ENCODE results near the gene GM2A.
"Not testable (repeated sequence)": the region's sequence is repeated elsewhere in the genome, so short reads cannot be mapped to it uniquely, and the experiment has no call there.

Gene GM2A

DNA sequence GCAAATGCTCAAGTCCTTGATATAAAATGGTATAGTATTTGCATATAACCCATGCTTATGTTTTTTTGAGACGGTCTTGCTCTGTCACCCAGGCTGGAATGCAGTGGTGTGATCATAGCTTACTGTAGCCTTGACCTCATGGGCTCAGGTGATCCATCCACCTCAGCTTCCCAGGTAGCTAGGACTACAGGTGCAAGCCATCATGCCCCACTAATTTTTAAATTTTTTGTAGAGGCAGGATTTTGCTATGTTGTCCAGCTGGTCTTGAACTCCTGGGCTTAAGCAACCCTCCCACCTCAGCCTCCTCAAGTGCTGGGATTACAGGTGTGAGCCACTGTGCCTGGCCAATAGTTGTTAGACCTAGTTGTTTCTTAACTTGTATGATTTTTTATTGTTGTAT is 33.3 kb downstream of the GM2A start:
- DNase-seq (ENCODE audit: low read depth in 2 of 2): no peak

DNA sequence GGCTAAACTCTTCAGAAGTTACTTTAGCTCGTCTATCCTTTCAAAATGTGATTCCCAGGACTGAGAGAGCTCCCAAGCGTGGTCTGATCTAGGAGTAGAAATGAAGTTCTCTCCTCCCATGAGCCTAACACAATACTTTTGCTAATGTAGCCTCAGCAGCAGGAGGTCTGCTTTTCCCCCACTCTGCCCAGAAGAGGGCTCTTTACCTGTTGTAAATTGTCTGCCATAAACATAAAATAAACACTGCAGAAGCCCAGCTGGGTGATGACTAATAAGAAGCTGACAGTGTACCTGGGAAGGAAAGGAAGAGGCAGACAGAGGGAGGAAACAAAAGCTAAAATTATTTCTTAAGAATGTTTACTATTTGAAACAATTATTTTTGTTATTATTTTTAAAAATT is 35.2 kb downstream of the GM2A start:
- DNase-seq (ENCODE audit: low read depth in 2 of 2): no peak

DNA sequence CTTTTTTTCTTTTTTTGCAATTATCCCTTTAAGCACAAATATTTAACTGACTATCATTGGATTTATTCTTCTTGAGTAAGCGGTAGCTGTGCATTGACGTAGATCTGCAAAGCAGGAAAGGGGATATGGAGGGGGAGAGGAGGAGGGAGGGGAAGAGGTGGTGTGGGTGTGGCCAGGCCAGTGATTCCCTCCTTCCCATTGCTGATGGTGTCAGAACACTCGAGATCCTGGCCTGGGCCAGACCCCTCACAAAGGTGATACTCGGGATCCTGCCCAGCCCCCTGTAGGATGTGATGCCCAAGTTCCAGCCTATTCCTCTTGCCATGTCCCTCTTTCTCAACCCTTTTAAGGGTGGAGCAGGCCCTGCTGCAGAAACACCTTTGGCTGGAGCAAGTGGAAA is 40.6 kb downstream of the GM2A start:
- no peak for DNase-seq (ENCODE audit: low read depth in 2 of 2)

DNA sequence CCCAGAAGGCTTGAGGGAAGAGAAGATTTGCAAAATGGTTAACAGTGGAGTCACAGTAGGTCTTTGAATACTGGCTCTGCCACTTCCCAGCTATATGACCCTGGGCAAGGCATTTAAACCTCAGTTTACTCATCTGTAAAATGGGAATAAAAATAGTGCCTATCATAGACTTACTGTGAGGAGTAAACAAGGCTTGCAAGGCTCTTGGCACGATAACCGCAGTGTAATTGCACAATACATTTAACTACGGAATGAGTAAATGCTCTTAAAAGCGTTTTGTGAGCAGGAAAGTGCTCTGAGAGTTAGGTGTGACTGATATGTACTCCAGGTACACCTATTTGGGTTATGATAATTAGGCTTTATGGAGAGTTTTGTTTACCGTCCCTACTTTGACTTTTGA is 42.2 kb downstream of the GM2A start:
- no peak for DNase-seq (ENCODE audit: low read depth in 2 of 2)

DNA sequence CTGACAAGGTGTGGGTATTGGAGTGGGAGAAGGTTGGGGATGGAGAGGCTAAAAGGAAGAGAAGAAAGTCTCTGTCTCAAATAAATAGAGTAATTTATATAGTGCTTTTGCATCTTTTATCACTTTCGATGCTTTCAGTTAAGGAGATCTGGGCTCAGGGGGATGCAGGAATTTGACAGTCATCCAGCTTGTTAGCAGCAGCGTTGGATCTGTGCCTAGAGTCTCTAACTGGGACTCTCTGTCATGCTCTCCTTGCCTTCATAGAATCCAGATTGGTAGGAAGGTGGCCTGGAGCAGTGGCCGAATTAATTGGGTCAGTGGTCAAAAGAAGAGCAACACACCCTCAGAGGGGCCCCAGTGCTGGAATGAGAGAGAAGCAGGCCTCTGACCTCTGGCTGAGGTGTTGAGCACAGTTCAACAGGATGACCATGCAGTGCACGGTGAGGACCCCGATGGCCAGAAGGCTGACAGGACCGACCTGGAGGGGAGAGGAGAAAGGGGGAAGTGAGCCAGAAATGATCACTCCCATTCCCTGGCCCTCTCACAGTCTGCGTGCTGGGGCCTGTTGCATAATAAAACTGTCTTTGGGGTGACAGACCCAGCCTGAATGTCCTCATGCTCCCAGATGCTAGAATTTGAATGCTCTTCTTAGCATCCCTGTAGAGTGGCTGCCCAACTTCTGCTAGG is 42.9 kb downstream of the GM2A start:
- no peak for DNase-seq (ENCODE audit: low read depth in 2 of 2)

DNA sequence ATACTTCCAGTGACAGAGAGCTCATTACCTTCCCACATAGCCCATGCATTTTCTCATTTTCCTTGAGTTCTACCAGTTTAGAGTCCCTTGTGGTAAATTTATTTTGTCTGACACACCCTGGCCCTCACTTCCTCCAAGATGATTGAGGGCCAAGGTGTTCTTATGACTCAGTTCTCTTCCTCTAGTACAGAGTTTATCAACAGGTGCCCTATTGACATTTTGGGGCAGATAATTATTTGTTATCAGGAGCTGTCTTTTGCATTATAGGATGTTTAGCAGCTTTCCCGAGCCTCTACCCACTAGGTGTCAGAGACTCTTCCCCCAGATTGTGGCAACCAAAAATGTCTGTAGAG is 43.5 kb downstream of the GM2A start:
- no peak for DNase-seq (ENCODE audit: low read depth in 2 of 2)

DNA sequence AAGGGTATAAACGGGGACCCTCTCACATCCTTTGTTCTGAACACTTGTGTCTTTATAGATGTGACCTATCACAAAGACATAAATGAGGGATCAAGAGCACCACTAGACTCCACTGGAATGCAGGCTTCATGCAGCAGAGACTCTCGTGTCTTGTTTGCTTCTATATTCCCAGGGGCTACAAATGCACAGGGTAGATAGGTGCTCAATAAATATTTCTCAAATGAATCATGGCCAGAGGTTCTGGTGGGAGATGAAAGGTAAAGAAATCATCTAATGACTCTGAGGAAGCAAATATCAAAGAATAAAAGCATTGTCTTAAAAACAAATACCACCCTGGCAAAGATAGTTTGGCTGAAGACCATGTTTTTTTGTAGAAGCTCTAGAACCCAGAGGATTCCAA is 44.0 kb downstream of the GM2A start:
- no peak for DNase-seq (ENCODE audit: low read depth in 2 of 2)

DNA sequence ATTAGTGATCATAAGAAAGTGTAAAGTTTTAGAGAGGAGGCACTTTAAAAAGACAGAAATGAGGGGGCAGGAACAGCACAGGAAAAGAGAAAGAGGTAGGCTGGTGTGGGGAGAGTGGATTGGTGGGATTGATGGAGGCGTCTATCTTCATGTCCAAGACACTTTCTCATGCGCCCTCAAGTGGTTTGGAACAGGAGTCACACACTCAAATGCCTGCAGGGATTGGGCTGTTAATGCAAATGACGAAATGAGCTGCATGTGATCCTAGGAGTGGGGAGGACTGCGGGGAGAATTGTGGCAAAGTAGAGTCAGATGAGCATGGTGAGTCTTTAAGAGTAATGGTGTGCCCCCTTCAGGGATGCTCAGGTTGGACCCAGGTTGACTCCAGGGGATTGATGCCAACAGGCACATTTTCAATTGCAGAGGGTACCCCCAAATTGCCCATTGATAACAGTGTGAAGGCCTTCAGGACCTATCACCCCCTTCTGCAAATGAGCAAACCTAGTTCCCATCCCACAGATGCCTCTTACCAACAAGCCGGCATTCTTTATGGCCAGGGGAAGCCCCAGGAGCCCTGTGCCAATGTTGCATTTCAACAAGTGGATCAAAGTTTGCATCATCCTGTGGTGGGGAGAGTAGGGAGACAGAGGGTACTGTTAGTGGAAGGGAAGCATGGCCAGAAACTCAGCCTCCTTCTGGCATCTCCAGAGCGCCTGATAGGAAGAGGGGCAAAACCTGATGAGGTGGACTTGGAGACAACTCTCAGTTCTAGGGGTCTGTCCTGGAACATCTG is 45.3 kb downstream of the GM2A start:
- DNase-seq (ENCODE audit: low read depth in 2 of 2): no peak

DNA sequence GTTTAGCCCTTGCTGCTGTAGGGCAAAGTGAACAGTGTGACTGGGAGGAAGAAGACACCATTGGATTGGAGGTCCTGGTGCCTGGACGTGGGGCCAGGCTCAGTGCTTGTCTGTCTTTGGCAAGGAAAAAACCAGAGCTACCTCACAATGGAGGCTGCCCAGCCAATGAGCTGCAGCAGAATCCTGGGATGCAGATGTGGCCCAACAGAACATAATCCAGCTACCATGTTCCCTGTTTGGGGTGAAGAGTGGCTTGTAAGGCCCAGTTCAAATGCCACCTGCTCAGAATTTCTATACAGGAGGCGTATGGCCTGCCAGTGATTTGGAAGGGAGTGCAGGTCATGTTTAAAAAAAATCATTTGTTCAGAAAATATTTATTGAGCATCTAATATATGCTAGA is 50.7 kb downstream of the GM2A start, which contains the start of gene SLC36A3:
SLC36A3 (minus strand) TSS at position 101 of the 400 bp plus-strand sequence. CDS start 412 bp downstream, outside the sequence.
- no peak for DNase-seq (ENCODE audit: low read depth in 2 of 2)

DNA sequence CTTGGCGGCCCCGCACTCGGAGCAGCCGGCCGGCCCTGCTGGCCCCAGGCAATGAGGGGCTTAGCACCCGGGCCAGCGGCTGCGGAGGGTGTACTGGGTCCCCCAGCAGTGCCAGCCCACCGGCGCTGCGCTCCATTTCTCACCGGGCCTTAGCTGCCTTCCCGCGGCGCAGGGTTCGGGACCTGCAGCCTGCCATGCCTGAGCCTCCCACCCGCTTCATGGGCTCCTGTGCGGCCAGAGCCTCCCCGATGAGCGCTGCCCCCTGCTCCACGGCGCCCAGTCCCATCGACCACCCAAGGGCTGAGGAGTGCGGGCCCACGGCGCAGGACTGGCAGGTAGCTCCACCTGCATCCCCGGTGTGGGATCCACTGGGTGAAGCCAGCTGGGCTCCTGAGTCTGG is 56.3 kb downstream of the GM2A start:
- DNase-seq (ENCODE audit: low read depth in 2 of 2): not testable (repeated sequence)

DNA sequence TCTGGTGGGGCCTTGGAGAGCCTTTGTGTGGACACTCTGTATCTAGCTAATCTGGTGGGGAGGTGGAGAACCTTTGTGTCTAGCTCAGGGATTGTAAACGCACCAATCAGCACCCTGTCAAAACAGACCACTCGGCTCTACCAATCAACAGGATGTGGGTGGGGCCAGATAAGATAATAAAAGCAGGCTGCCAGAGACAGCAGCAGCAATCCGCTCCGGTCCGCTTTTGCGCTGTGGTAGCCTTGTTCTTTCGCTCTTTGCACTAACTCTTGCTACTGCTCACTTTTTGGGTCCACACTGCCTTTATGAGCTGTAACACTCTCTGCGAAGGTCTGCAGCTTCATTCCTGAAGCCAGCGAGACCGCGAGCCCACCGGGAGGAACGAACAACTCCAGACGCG is 56.8 kb downstream of the GM2A start:
- DNase-seq (ENCODE audit: low read depth in 2 of 2): not testable (repeated sequence)

DNA sequence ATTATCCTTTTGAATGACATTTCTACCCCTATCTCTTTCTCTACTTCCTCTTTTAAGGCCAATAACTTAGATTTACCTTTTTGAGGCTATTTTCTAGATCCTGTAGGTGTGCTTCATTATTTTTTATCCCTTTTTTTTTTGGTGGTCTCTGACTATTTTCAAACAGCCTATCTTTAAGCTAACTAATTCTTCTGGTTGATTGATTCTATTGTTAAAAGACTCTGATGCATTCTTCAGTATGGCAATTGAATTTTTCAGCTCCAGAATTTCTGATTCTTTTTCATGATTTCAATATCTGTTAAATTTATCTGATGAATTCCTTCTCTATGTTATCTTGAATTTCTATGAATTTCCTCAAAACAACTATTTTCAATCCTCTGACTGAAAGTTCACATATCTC is 57.9 kb downstream of the GM2A start:
- DNase-seq (ENCODE audit: low read depth in 2 of 2): no peak

DNA sequence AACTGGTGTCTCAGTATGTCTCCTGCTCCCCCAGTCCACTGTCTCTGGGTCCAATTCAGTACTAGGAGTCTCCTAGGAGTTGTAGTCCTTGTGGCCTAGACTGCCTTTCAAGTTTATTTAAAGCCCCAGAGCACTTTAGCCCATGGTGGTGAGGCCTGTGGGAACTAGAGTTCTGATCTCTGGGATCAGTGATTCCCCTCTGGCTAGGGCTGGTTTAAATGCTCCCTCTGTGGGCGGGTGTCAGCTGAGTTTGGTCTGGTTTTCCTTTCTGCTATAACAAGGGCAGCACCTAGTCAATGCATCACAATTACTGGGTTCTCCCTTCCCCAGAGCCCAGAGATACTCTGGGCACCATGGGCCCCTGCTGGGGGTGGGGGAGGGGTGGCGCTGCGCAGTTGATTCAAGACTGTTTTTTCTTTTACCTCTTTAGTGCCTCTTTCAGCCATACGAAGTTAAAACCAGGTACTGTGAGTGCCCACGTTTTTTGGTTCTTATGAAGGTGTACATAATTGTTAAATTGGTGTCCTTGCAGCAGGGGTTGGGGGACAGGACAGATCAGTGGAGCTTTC is 59.9 kb downstream of the GM2A start:
- DNase-seq (ENCODE audit: low read depth in 2 of 2): no peak

DNA sequence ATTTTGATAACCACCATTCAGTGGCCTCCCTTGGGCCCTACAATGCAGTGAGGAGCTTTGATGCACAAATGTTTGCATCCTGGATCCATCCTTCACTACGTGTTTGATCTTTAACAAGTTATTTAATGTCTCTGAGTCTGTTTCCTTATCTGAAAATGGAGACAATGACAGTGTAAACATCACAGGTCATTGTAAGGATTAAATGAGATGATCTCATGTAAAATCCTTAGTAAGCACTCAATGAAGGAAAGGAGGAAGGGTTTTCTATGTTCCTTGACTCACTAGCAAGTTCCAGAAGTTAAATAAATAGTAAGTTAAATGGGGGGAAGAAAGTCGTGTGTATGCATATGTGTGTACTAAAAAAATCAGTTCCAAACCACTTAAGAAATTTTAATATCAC is 60.4 kb downstream of the GM2A start:
- DNase-seq (ENCODE audit: low read depth in 2 of 2): no peak

DNA sequence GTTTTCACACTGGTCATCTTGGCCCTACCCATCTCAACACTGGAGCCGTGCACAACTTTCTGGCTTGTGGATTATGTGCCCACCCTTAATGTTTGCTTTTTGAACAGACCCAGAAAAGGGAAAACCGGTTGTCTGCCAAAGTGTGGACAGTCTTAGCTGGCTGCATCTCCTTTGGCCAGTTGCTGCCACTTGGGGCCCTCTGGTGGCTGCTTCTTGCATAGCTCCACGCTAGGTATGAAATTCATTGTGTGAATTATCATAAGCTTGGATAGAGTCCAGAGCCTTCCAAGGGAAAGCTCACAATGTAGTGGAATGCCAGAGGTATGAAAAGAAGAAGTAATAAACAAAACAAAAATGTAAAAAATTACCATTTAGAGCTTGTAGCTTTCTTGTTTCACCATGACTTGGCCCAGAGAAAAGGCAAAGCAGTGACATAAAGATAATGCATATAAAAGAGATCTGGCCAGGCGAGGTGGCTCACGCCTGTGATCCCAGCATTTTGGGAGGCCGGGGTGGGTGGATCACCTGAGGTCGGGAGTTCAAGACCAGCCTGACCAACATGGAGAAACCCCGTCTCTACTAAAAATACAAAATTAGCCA is 63.1 kb downstream of the GM2A start:
- DNase-seq (ENCODE audit: low read depth in 2 of 2): peak; percentile 17 to 26

DNA sequence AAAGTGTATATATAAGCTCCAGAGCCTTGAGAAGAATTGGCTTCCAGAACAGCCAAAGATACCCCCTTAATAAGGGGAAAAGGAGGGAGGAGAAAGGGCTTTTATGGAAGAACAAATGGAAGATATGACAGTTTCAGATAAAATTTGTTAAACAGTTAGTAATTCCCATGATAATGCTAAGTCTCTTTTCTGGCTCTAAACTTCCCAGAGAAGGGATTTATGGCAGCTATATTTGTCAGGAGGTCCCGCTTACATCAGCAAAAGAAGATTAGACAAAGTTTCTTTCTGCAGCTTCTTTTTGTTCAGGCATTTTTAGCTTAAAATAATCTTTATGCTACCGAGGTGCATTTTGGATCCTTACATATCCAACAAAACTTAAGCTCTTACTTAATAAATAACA is 64.9 kb downstream of the GM2A start:
- no peak for DNase-seq (ENCODE audit: low read depth in 2 of 2)

DNA sequence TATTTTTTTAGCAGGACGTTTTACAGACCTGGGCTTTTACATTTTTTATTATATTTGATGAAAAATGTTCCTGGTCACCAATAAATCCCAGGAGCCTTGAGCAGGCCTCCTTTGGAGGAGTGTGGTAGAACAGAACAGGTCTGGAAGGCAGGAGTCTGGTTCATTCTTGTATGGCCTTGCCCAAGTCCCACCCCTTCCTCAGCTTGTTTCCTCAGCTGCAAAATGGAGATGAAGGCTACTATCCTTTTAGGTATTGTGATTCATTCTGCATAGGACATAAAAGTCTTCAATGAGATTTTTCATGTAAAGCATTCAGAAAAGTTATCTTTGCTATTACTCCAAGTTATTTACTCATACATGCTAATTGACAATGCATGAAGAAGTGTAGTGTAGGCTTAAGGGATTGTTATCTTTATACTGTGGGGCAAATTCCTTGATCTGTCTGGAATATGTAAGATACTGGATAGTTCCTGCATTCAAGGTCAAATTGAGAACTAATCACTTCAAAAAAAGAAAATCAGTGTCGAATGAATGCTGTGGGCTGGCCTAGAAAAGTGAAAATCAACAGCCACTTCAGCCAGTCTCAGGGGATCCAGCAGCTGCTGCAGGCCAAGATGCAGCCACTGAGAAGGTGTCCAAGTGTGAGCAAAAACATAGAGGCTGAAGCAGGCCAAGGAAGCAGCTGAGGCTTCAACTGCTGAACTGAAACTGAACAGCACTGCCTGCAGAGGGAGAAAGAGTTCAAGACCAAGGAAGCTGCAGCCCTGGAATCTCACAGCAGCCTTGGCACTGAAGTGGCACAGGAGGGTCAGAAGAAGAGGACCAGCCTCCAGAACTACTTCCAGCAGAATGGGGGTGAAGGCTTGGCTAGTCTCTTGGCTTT is 66.1 kb downstream of the GM2A start:
- DNase-seq (ENCODE audit: low read depth in 2 of 2): no peak
